Renal cortical epithelial cell (primary cell): ENCODE measurements around the gene TM9SF4. TPM values are rescaled to one million over a fixed set of nuclear protein-coding genes. Genes with fewer than 3 reads are reported as not detected.

Experiments
- DNase-seq: peaks from one replicate; pipeline ENCODE4 v3.0.0-alpha.2; 2011; ENCODE audit warnings: low read depth
- total RNA-seq: library from RNA; depleted of rRNA; stranded (reverse); fragments of >200 nt; gene quantifications from 2 replicates; pipeline ENCODE4 v1.2.3, GENCODE V29; 2014

The TM9SF4 gene
- total RNA-seq, 1 donor from 2014 or later, result 56.0 TPM

DNA sequence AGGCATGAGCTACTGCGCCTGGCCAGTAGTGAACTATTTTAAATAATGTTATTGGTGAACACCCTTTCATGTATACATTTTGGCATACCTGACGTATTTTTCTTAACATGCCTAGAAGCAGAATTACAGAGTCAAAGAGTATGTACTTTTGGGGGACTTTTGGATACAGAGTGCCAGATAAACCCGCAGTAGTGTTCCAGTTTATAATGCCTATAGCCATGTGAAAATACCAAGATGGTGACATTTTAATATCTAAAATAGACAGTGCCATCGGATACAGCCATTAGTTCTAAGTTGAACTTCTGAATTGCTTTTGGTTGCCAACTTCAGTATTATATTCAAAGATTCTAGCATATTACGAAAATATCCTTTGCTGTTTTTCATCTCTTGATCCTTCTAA, 20.3 kb downstream of the TM9SF4 start:
- no peak for DNase-seq

- DNase-seq, result no peak
These were observed 20.8 kb downstream of the TM9SF4 start for GRCh38 chr20:32130352-32130751.

- no peak for DNase-seq
These were observed 21.5 kb downstream of the TM9SF4 start for GRCh38 chr20:32130965-32131364.

- DNase-seq, result no peak
These were observed 23.5 kb downstream of the TM9SF4 start for GRCh38 chr20:32132911-32133549.

- no peak for DNase-seq
These were observed 24.5 kb downstream of the TM9SF4 start for GRCh38 chr20:32134026-32134425.

DNA sequence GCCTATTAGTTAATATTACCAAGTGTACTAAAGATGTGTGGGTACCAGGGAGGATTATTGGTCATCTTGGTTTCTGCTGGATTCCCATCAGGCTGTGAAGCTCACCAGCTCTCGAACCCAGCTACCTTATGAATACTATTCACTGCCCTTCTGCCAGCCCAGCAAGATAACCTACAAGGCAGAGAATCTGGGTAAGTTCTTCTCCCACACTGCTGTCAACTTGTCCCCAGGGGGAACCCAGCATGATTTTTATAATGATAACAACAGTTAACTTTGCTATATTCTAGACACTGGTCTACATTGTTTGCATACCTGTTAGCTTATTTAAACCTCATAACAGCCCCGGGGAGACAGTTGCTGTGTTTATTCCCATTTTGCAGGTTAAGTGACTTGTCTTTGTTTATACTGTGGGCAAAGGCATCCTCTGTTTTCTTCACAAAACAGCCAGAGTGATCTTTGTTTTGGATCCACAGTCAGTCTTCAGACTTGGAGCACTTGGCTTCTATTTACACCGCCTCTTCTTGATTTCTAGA, 26.5 kb downstream of the TM9SF4 start:
- no peak for DNase-seq

- DNase-seq, result no peak
These were observed 29.4 kb downstream of the TM9SF4 start for GRCh38 chr20:32138921-32139320.

- DNase-seq, result peak; percentile 62
These were observed 30.4 kb downstream of the TM9SF4 start for GRCh38 chr20:32139947-32140346.

DNA sequence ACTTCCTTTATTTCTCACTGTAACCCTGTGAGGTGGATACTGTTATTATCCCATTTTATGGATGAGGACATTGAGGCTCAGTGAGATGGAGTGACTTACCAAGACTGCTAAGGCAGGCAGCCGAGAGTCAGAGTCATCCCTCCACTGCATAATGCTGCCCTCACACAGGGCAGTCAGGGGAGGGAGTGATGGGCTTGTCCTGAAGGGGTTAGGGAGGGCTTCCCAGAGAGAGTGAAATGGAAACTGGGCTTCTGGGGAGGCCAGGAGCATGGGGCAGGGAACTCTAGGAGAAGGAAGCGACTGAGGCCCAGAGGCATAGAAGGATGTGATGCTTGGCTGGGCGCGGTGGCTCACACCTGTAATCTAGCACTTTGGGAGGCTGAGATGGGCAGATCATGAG, 31.1 kb downstream of the TM9SF4 start:
- DNase-seq, result no peak

DNA sequence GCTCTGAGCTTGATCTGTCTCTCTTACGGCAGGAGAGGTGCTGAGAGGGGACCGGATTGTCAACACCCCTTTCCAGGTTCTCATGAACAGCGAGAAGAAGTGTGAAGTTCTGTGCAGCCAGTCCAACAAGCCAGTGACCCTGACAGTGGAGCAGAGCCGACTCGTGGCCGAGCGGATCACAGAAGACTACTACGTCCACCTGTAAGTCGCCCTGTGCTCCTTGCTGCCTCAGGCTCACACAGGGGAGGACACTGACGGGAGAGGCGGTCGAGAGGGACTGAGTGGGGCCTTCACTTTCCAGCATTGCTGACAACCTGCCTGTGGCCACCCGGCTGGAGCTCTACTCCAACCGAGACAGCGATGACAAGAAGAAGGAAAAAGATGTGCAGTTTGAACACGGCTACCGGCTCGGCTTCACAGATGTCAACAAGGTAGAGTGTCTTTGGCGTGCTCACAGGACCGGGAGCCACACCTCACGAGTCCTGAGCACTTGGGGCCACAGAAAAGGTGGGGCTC, 32.0 kb downstream of the TM9SF4 start:
- DNase-seq, result no peak

DNA sequence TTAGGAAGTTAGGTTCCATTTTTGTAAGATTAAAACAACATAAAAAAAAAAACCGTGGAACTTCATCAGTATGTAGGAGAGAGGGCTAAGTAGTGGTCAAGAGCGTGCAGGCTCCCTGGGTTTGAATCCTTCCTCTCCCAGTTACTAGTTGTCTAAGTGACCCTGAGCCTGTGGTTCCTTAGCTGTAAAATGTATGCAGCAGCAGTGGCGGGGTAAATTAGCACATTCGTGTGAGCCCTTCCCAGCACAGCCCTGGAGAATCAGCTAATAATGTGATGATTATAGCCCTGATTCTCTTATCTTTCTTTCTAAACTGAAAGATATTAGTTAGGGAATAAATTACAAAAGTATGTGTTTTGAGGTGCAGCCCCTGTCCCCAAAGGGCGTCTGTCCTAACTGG, 32.6 kb downstream of the TM9SF4 start:
- DNase-seq, result no peak

GRCh38 chr20:32142991-32143390, 33.5 kb downstream of the TM9SF4 start:
- DNase-seq, result no peak

DNA sequence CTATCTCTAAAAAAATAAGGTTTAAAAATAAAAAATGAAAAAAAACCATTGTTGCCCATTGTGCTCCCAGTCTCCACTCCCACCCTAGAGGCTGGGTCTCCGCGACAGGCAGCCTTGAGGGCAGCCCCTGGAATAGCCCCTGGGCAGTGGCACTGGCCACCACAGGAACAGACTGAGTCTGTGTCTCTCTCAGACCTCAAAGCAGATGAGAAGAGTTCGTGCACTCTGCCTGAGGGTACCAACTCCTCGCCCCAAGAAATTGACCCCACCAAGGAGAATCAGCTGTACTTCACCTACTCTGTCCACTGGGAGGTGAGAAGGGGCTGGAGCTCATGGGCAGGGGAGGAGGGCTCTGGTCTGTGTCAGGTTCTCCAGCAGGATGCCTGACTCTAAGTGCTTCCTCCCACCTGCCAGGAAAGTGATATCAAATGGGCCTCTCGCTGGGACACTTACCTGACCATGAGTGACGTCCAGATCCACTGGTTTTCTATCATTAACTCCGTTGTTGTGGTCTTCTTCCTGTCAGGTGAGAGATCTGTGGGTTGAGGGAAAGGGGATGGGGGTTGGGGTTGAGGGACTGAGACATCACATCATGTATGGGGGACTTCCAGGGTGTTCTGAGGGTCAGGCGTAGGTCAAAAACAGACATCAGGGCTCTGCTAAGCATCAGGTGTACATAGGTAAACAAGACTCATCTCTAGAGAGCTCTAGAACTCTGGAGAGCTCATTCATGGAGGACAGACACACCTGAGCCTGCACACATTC, 35.6 kb downstream of the TM9SF4 start:
- DNase-seq, result no peak

DNA sequence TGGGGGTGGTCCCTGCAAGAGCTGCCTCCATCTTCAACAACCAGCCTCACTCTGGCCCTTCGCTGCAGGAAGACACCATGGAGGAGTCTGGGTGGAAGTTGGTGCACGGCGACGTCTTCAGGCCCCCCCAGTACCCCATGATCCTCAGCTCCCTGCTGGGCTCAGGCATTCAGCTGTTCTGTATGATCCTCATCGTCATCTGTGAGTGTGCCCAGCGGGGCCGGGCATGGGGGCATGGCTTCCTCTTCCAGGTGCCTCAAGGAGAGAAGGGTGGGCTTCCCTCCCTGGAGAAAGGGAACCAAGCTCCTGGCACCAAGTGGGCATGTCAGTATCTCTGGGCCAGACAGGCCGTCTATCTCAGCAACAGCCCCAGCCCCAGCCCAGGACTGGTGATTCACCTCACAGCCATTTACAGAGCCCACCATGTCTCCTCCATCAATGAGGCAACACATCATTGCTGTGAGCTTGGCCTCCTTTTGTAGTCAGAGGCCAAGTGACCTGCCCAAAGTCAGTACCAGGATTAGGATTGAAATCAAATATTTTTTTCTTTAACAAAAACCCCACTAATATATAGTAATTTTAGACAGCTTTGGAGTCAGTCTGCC, 40.2 kb downstream of the TM9SF4 start:
- DNase-seq, result no peak

- DNase-seq, result no peak
These were observed 40.9 kb downstream of the TM9SF4 start for GRCh38 chr20:32150291-32150848.

DNA sequence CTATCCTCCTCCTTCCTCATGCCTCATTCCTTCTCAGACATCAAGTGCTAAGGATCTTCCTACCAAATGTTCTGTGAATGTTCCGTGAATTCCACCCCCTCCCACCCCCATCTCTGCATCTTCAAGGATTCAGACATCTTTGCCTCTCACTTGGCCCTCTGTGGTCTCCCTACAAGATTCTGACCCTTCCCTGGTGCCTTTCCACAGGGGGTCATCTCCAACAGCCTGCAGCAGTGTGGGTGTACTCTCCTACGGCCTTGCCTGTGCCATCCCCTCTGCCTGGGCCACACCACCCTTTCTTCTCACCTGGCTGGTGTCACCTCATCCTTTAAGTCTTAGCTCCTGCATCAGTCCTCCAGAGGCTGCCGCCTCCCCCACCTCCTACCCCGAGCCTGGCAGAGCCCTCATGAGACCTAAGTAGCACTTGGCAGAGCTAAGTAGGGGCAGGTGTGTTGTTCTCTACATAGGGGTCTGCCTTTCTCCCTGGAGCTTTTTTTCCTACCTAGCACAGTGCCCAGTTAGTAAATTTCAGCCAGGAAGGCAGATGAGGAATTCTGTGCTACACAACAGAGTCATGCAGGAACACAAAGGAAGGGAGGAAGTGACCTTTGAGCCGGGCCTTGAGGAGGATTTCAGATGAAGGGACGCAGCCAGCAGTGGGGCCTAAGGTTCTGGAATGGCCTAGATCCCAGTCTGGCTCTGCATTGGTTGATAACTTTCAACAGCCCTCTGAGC, 43.1 kb downstream of the TM9SF4 start:
- DNase-seq, result no peak

DNA sequence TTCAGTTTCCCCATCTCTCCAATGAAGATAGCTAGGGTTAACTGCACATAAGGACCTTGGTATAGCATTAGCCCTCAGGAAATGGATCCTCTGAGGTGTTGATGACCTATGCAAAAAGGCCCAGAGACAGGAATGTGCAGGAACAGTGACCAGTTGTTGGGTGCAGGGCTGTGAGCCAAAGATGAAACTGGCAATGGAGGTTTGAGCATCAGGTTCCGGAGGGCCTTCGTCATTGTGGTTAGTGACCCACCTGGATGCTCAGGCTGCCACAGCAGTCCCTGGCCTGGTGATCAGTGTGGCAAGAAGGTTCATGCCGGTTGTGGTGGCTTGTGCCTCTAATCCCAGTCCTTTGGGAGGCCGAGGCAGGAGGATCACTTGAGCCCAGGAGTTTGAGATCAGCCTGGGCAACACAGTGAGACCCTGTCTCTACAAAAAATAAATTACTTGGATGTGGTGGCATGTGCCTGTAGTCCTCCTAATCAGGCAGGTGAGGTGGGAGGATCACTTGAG, 43.7 kb downstream of the TM9SF4 start:
- DNase-seq, result no peak

DNA sequence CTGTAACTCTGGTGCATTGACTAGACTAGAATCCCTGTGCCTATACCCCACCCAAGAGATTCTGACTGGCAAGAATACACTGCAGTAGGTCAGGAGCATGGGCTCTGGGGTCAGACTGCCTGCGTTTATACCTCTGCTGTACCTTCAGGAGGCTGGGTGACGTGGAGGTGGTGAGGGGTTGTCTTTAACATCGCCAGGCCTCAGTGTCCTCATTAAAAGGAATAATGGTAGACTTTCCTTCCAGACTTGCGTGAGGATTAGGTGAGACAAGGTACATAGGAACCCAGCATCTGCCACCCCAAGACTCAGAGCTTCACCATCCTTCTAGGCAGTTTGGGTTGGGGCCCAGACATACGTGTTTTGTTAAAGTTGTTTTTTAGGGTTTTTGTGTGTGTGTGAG, 44.3 kb downstream of the TM9SF4 start:
- no peak for DNase-seq

- peak; percentile 87 for DNase-seq
These were observed 45.8 kb downstream of the TM9SF4 start for GRCh38 chr20:32155017-32155981.

DNA sequence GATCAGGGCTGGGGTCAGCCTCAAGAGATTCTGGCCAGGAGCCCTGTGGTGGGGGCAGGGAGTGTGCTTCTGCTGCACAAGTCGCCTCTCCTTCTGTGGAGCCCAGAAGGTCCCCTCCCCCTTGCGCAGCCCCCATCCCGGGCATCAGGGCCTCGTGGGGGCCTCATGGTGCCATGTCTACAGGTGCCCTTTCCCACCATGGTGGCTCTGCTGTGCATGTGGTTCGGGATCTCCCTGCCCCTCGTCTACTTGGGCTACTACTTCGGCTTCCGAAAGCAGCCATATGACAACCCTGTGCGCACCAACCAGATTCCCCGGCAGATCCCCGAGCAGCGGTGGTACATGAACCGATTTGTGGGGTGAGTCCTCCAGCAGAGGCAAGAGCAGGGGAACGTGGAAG, 48.1 kb downstream of the TM9SF4 start:
- no peak for DNase-seq
